RPMI7951 (cell line): Measurements from ENCODE around the gene GJA4. TPM values are rescaled to one million over a fixed set of nuclear protein-coding genes. Genes with fewer than 3 reads are reported as not detected.
"Not testable (repeated sequence)": the region's sequence is repeated elsewhere in the genome, so short reads cannot be mapped to it uniquely, and the experiment has no call there.

Source experiments
- DNase-seq: peaks from one replicate; pipeline ENCODE4 v3.0.0-alpha.2; 2012; ENCODE audit warnings: low read depth
- total RNA-seq: library from RNA; depleted of rRNA; stranded (reverse); fragments of >200 nt; shearing (Covaris generic); gene quantifications from 2 replicates; pipeline ENCODE4 v1.2.3, GENCODE V29; 2014

Gene GJA4
- total RNA-seq, 1 experiment from 2014 or later = not detected

DNA sequence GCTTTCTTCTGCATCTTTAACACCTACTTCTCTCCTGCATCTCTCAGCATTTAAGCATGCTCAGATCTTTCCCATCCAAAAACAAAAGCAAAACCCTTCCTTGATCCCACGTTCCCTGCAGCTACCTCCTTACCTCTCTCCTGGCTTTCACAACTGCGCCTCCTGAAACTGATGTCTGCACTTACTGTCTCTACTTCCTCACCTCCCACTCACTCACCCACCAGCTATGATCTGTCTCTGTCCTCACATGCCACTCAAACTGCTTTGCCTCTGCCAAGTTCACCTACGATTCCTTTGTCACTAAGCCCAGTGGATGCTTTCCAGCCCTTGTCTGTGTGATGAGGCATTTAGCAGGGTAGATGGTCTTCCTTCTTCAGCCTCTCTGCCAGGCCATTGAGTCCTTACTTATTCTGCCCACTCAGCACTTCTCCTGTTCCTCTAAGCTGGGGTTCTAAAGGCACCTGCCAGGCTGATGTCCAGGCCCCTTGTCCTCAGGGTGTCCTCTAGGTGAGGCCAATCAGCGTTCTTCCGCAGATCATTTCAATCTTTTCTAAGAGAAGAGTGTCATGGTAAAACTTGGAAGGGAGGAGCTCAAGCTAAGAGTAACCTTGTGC lies 21.8 kb upstream of the GJA4 start:
- no peak for DNase-seq

DNA sequence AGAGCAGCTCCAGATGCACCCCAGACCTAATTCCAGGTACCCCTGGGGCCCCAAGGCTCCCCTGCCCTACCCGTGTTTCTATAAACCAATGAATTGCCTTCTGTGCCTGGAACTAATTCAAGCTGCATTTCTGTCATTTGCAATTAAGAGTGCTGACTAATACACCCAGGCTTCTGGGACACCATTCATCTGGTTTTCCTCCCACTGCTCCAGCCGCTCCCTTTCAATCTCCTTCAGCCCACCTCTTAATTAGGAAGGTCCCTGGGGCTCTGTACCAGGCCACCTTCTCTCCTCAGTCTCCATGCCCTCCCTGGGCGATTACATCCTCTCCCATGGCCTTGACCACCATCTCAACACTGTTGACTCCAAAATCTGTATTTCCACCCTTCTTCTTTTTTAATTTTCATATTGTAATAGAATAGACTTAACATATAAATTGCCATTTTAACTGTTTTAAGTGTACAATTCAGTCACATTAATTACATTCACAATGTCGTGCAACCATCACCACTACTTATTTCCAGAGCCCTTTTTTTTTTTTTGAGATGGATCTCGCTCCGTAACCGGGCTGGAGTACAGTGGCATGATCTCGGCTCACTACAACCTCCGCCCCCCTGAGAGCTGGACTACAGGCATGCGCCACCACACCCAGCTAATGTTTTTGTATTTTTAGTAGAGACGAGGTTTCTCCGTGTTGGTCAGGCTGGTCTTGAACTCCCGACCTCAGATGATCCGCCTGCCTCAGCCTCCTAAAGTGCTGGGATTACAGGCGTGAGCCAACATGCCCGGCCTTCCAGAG lies 21.0 kb upstream of the GJA4 start:
- no peak for DNase-seq

DNA sequence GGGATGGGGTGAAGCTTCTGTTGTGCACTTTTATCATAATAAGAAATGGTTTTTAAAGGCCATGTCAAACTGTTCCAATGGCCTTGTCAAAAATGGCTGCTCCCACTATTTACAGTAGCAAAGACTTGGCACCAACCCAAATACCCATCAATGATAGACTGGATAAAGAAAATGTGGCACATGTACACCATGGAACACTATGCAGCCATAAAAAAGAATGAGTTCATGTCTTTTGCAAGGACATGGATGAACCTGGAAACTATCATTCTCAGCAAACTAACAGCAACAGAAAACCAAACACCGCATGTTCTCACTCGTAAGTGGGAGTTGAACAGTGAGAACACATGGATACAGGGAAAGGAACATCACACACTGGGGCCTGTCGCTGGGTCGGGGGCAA lies 19.7 kb upstream of the GJA4 start:
- not testable (repeated sequence) for DNase-seq

GRCh38 chr1:34774957-34775356 lies 17.8 kb upstream of the GJA4 start:
- no peak for DNase-seq

- DNase-seq = no peak
These were observed 15.9 kb upstream of the GJA4 start for GRCh38 chr1:34776911-34777310.

DNA sequence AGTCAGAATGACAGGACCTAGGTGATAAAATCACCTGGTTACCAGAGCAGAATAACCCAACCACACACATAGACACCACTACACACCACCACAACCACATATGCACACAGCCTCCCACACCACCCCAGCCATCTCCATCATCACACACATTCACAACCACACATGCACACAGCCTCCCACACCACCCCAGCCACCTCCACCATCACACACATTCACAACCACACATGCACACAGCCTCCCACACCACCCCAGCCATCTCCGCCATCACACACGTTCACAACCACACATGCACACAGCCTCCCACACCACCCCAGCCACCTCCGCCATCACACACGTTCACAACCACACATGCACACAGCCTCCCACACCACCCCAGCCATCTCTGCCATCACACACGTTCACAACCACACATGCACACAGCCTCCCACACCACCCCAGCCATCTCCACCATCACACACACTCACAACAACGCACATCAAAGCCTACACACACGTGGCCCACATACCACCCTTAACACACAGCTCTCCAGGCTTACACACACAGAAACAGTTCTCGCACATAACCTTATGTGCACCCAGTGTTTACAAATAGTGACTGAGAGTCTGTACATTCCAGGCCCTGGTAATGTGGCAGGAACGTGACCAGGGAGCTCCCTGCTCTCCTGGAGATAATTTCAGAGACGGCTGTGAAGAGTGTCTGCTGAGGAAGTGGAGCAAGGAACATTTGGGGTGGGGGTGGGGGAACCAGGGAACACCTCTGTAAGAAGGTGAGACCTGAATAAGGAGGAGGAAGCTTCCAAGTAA lies 15.1 kb upstream of the GJA4 start:
- no peak for DNase-seq

- no peak for DNase-seq
These were observed 14.4 kb upstream of the GJA4 start for GRCh38 chr1:34778381-34778780.

DNA sequence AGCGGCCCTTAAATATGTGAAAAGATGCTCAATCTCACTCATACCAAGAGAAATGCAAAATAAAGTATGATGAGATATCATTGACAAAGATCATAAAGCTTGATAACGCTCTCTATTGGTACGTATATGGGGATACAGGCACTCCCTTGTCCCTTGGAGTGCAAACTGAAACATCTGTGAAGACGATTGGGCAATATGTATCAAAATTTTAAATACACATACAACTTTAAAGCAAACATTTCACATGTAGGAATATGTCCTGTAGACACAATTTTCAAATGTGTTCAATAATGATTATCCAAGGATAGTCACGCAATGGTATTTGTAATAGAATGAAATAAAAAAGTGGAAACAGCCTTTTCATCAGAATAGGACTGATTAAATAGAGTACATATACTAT lies 13.8 kb upstream of the GJA4 start:
- DNase-seq = no peak

- no peak for DNase-seq
These were observed 13.3 kb upstream of the GJA4 start for GRCh38 chr1:34779526-34779925.

GRCh38 chr1:34779962-34780361 lies 12.8 kb upstream of the GJA4 start:
- DNase-seq = no peak

DNA sequence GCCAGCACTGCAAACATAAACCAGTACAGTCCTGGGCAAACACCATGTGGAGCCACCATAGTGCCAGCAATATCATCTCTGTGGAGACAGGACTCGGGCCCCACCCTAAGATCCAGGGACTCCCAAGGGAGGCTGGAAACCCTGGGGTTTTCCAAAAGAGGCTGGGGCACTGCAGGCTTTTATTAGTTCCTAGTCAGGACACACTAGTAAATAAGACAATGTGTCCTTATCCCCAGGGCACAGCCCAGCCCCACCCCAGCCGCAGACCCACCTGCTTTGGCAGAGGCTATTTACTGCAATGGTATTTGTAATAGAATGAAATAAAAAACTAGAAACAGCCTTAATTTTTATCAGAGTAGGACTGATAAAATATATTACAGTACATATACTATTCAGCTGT lies 12.3 kb upstream of the GJA4 start:
- no peak for DNase-seq

DNA sequence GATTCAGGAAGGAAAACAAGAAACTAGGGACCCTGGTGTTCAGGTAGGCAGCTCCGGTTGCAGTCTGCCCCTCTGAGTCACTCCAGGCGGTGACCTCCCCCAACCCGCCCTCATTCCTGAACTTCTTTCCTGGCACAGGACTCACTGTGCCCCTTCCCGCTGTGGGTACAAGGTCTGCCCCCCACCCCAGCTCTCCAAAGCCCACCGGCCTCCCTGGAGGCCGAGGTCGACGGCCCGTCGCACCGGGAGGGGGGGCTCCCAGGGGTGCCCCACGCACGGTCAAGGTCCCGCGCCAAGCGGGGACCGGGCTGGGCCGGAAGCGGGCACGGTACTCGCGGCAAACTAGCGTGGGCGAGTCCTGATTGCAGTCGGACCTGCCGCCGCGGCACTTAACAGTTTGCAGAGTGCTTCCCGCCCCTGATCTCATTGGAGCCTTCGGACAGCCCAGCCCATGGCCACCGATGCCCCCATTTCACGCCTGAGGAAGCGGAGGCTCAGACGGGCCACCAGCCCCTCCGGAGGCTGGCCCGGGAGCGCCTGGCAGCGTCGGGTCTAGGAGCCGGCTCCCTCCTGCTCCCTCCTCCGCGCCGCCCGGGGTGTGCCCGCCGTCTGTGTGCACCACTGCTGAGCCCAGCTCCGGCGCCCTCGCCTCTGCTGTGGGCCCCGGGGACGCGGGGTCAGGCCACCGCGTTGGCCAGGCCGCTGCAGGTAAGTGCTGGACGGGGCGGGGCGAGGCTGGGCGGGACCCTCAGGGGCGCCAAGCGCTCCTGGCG lies 11.5 kb upstream of the GJA4 start, which contains the start of gene GJB3:
Gene GJB3 (plus strand): TSS at position 144 of the 773 bp plus-strand sequence. CDS start 3,549 bp downstream, outside the sequence.
- no peak for DNase-seq

DNA sequence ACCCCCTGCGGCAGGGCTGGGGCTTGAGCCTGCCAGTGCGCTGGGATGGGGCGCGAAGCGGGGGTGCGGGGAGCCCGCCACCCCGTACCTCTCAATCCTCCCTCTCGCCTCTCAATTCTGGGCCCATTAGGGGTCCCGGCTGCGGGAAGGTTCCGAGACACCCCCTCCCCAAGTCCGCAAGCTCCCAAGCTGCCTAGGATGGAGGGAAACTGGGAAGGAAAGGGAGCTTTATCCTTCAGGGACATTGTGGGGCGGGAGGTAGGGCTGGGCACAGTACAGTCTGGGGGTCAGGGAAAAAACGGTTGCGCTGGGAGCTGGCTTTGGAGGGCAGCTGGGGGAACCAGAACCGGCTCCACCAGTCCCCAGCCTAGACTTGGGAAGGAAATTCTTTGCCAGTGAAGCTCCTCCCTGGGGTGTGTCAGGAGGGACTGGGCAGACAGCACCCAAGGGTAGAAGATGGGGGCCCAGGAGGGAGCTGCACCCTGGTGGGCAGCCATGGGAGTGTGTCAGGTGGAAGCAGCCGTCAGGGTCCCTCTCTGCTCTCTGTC lies 10.9 kb upstream of the GJA4 start:
- DNase-seq = no peak

- DNase-seq = no peak
These were observed 8.0 kb upstream of the GJA4 start for GRCh38 chr1:34784751-34785221.

DNA sequence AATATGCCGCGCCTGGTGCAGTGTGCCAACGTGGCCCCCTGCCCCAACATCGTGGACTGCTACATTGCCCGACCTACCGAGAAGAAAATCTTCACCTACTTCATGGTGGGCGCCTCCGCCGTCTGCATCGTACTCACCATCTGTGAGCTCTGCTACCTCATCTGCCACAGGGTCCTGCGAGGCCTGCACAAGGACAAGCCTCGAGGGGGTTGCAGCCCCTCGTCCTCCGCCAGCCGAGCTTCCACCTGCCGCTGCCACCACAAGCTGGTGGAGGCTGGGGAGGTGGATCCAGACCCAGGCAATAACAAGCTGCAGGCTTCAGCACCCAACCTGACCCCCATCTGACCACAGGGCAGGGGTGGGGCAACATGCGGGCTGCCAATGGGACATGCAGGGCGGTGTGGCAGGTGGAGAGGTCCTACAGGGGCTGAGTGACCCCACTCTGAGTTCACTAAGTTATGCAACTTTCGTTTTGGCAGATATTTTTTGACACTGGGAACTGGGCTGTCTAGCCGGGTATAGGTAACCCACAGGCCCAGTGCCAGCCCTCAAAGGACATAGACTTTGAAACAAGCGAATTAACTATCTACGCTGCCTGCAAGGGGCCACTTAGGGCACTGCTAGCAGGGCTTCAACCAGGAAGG lies 7.4 kb upstream of the GJA4 start:
- DNase-seq = no peak

DNA sequence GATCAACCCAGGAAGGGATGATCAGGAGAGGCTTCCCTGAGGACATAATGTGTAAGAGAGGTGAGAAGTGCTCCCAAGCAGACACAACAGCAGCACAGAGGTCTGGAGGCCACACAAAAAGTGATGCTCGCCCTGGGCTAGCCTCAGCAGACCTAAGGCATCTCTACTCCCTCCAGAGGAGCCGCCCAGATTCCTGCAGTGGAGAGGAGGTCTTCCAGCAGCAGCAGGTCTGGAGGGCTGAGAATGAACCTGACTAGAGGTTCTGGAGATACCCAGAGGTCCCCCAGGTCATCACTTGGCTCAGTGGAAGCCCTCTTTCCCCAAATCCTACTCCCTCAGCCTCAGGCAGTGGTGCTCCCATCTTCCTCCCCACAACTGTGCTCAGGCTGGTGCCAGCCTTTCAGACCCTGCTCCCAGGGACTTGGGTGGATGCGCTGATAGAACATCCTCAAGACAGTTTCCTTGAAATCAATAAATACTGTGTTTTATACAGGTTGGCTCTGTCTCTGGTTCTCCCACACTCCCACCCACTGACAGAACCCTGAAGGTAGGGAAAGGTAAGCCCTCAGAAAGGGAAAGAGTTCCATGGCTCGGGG lies 6.8 kb upstream of the GJA4 start:
- no peak for DNase-seq

DNA sequence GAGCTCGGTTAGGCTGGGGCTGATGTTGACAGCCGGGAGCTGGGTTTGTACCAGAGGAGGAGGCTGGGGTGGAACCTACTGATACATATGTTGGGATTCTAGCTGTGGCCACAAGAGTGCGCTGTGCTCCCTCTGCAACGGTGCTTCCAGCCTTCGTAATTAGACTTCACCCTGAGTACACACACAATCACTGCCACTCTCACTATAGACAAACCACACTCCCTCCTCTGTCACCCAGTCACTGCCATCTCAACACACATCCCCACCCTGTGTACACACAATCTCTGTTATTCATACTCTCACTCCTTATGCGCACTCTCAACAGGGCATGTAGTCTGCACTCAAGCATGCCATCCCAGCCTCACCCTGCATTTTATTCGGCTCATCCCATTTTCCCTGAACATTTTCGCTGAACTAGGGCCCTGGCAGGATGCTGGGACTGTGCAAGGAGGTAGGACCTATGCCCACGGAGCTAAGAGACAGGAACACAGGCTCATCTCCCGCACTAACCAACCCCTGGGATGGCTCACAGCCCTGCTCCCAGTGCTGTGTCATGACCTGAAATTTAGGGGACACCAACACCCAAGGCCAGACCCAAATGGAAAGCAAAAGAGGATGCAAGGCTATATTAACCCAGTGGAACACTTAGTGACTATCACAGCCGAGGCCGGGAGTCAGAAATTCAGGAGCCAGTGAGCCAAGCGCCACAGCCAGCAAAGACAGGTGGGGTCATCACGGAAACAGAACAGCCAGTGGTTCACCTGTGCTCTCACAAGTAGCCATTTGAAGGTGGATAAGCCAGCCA lies 6.1 kb upstream of the GJA4 start:
- peak; percentile 62 for DNase-seq

GRCh38 chr1:34787461-34788420 lies 5.1 kb upstream of the GJA4 start:
- peak; percentile 18 for DNase-seq
